Right ventricle myocardium inferior (tissue), 1 donor: Measurements from ENCODE around the gene CRIP1. TPM values are rescaled to one million over a fixed set of nuclear protein-coding genes. Genes with fewer than 3 reads are reported as not detected.

ENCODE experiments used
- ATAC-seq: fragments of 200-7000 bp; cut with Tn5 transposase; one replicate; pipeline ENCODE4 v1.9.1; 2020; ENCODE audit warnings: mild to moderate bottlenecking, moderate library complexity
- DNase-seq: peaks from one replicate; pipeline ENCODE4 v3.0.0; 2021; ENCODE audit errors: missing footprints
- intact Hi-C: fragments of 100-400 bp; cut with DNase I; formaldehyde crosslinking; loops from one replicate; pipeline ENCODE4 v1.11.0; 2022
- total RNA-seq: library from RNA; stranded (reverse); fragmentation: NEBNext Ultra II Directional; extraction: Animal tissue kit (Norgen Biotek cat#: 25700); gene quantifications from one replicate; pipeline ENCODE4 v1.2.1, GENCODE V29; 2021
- donor health status: DM: no; HTN: yes; CAD: no; lungs with severe emphysema.

The CRIP1 gene
- total RNA-seq, 1 donor from 2014 or later, result 82.0 TPM

DNA sequence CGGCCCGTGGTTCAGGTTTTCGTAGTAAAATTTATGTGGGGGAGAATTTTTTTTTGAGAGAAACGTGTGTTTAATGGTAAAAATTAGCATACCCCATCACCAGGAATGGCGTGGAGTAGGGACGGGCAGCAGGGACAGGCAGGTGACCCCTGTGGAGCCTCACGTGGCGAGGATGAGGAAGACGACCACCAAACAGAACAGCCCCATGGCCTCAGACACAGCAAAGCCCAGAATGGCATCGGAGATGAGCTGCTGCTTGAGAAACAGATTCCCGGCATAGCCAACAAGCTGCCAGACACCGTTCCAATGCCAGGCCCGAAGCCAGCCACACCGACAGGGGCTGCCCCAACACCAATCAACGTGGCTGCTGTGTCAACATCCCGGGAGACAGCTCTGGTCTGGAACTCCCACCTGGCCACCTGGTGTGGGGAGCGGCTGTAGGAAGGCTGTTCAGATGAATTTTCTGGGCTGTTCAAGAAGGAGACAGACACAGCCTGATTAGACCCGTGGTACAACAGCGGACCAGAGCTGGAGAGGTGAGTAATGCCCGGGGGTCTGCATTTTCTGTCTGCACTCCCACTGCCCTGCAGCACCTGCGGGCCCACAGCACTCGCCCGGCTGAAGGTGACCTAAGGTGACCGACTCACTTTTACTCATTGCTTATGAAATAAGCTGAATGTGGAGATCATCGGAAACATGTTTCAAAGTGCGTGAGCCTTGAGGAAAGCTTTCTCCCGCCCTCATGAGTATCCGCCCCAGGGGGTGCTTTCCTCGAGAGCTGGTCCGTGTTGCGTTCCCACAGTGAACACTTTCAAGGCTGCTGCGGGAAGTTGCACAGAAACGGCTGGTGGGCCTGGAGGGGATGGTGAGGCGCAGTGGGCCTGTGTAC is 50.2 kb downstream of the CRIP1 start:
- DNase-seq (no peak), ATAC-seq (no peak)
- intact Hi-C loops, result no loop called here

DNA sequence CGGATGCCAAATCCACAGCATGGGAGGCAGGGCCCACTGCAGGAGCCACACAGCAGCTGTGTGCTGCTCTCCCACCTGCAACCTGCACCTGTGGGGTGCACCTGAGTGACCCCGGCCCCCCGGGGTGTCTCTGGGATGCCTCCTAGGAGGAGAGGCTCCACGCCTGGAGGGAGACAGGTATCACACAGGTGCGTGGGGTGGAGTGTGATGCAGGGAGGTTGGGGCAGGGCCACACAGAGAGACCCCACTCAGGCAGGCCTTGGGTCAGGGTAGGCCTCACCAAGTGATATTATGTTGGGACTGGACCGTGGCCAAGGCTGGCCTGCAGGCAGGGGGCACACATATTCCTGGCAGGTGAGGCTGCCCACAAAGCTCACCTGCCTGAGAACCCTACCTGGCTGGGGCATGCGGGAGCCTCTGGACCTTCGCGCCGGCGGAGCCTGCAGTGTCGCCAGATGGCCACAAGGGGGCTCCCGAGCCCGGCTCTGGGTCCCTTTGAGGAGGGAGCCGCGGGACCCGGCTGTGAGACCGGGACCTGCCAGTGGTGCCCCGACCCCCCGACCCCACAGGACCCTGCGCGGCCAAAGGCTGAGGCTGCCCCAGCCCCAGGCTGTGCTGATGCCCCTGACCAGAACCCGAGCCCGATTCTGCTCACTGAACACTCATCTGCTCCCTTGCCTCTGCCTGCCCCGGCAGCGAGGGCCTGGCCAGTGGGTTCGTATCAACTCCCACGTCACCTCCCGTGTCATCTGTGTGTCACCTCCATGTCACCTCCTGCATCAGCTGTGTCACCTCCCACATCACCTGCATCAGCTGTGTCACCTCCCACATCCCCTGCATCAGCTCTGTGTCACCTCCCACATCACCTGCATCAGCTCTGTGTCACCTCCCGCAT is 51.1 kb downstream of the CRIP1 start:
- intact Hi-C loops, result no loop called here
- ATAC-seq, result peak; percentile 71
- peak; percentile 90 for DNase-seq

Other genes starting within 250 kb of the CRIP1 start
- 48.8 TPM for gene BTBD6, start 238.4 kb upstream of the CRIP1 start, total RNA-seq
- gene BRF1, start 185.9 kb upstream of the CRIP1 start, total RNA-seq, result 19.0 TPM
- 69.1 TPM for gene PACS2, start 172.1 kb upstream of the CRIP1 start, total RNA-seq
- gene TEX22, start 88.3 kb upstream of the CRIP1 start, total RNA-seq, result 2.4 TPM
- gene MTA1, start 67.1 kb upstream of the CRIP1 start, total RNA-seq, result 192 TPM
- gene CRIP2, start 12.1 kb upstream of the CRIP1 start, total RNA-seq, result 1,081 TPM
- gene TEDC1, start 4.4 kb downstream of the CRIP1 start, total RNA-seq, result 6.4 TPM
- gene TMEM121, start 39.7 kb downstream of the CRIP1 start, total RNA-seq, result 3.4 TPM